Hepatocyte (in vitro differentiated cells): ENCODE measurements around the gene MYOZ1.

Experiments
- CTCF ChIP-seq: fragments of 200-600 bp; sonication (generic); IDR thresholded peaks from 2 replicates; pipeline ENCODE4 v1.5.1; 2016; ENCODE audit warnings: antibody characterized with exemption, mild to moderate bottlenecking; ENCODE audit not compliant: poor library complexity
- EZH2 ChIP-seq: fragments of 200-600 bp; sonication (generic); IDR thresholded peaks from 2 replicates; pipeline ENCODE4 v1.6.1; 2016; ENCODE audit warnings: antibody characterized with exemption, mild to moderate bottlenecking, borderline replicate concordance
- EZH2phosphoT487 ChIP-seq: fragments of 200-600 bp; sonication (generic); IDR thresholded peaks from one replicate; pipeline ENCODE4 v1.6.1; 2018; ENCODE audit warnings: antibody characterized with exemption, mild to moderate bottlenecking, low read depth, moderate library complexity; ENCODE audit not compliant: unreplicated experiment, severe bottlenecking

- TF ChIP-seq CTCF (no peak), EZH2 (no peak), EZH2phosphoT487 (no peak)
Measured at GRCh38 chr10:73597346-73597745, 43.9 kb downstream of the MYOZ1 start.
